GM18502 (cell line): ENCODE measurements around the gene SGPP2.
A peak's percentile ranks its signal among the peaks of the same experiment; 100 is the strongest.
"Not testable (repeated sequence)": the region's sequence is repeated elsewhere in the genome, so short reads cannot be mapped to it uniquely, and the experiment has no call there.

Source experiments
- ATAC-seq: cut with Tn5 transposase; IDR thresholded peaks from one replicate; pipeline ENCODE4 v1.9.1; 2021; ENCODE audit warnings: mild to moderate bottlenecking; ENCODE audit not compliant: unreplicated experiment, poor library complexity

The SGPP2 gene, protein sequence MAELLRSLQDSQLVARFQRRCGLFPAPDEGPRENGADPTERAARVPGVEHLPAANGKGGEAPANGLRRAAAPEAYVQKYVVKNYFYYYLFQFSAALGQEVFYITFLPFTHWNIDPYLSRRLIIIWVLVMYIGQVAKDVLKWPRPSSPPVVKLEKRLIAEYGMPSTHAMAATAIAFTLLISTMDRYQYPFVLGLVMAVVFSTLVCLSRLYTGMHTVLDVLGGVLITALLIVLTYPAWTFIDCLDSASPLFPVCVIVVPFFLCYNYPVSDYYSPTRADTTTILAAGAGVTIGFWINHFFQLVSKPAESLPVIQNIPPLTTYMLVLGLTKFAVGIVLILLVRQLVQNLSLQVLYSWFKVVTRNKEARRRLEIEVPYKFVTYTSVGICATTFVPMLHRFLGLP

DNA sequence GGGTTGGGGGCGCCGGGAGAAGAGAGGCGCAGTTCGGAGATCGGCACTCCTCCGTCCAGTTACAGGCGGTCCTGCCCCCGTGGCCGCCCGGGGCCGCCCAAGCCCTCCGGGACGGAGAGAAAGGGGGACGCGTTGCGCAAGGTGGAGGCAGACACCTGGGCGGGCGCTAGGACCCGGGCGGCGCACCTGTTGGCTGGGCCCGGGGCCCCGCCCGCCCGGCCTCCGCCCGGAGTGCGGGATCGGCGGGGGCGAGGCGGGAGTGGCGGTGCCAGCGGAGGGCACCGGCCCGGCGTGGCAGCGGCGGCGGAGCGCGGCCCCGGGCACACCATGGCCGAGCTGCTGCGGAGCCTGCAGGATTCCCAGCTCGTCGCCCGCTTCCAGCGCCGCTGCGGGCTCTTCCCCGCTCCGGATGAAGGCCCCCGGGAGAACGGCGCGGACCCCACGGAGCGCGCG, at the start of gene SGPP2:
Gene SGPP2, plus strand, starts transcription at position 268 of the 453 bp plus-strand sequence. Its CDS starts 60 bp downstream, at position 328.
- ATAC-seq = peak; percentile 33

DNA sequence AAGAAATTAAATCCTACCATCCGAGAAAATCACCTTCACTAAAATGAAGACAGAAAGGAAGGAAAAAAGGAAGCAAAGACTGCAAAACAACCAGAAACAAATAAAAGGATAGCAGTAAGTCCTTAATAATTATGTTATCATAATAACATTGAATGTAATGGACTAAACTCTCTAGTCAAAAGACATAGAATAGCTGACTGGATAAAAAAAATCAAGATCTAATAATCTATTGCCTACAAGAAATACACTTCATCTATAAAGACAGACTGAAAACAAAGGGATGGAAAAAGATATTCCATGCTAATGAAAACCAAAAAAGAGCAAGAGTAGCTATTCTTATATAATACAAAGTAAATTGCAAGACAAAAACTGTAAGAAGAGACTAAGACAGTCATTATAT, 48.5 kb upstream of the SGPP2 start:
- no peak for ATAC-seq

DNA sequence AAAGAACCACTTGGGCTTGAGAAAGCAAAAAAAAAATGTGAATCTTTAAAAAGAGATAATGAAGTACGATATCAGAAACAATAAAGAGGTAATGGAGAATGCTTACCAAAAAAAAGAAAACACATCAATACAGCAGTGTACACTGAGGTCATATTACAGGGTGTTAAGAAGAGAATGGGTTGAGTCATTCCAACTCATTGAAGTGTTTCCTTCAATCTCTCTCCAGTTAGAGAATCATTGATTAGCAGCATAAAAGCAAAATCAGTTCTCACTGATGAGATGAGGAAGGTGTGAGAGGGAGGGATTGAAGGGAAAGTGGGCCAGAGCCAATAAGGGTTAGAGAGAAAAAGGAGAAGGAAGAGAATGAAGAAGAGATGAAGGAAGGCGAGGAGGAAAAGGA, 43.9 kb upstream of the SGPP2 start:
- ATAC-seq = no peak

DNA sequence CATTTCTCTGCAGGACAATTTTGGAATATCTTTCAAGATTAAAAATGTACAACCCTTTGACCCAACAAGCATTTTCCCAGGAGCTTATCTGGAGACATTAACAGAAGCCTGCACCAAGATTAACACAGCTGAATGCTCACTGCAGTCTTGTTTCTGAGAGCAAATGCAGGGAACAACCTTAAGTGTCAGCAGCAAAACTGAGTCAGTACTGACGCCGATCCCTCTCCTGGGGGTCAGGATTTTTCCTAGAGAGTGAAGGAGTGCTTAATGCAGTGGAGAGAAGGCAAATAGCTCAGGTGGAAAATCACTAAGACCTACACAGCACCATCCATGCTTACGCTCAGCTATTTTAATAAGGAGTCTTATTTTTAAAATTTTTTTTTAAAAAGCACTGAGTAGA, 42.8 kb upstream of the SGPP2 start:
- ATAC-seq = no peak

DNA sequence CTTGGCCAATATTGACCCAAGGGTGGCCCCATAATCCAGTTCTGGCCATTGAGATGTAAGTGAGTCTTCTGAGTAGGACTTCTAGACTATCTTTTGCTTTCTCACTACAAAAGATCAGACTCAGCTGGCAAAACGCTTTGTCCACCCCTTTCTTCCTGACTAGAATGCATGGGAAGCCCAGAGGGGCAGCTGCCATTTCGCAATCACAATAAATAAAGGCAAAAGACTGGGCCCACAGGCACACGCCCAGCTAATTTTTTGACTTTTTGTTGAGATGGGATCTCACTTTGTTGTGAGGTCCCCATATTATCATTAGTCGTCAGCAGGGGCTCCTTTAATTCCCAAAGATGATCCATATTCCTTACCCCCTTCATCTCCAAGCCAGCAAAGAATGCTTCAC, 41.1 kb upstream of the SGPP2 start:
- no peak for ATAC-seq

DNA sequence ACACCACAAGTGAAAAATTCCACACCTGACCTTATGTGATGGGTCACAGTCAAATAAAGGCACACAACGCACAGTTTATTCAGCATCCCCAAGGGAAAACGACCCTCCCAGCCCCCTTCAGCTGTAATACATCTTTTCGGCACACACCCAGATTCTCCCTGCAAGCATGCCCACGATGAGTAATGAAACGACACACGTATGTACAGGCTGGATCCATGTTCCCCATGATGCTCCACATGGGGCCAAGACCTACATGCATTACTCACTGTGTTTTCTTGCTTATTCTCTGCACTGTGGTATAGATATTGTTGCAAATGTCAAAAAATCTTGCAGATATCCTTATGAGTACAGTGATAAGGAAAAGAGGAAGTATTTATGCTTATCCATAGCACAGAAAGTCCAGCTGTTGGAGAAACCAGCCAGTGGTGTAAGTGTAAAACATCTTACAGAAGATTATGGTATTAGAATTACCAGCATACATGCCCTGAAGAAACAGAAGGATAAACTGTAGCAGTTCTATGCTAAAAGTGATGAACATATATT, 32.5 kb upstream of the SGPP2 start:
- no peak for ATAC-seq

DNA sequence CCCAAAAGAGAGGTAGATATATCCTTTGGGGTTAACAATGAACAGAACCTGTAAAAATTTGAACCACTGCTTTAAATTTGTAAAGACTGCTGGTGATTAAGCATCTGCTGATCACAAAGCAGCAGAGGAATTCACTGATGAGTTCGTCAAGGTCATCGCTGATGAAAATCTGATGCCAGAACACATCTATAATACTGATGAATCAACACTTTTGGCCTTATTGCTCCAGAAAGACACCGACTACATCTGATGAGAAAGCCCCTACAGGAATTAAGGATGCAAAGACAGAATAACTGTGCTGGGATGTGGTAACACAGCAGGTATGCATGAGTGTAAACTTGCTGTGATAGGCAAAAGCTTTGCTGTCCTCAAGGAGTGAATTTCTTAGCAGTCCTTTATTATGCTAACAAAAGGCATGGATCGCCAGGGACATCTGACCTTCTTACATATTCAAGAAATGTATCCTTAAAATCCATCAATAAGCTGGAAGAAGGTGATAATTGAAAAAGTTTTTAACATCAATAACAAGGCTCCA, 30.5 kb upstream of the SGPP2 start:
- no peak for ATAC-seq

DNA sequence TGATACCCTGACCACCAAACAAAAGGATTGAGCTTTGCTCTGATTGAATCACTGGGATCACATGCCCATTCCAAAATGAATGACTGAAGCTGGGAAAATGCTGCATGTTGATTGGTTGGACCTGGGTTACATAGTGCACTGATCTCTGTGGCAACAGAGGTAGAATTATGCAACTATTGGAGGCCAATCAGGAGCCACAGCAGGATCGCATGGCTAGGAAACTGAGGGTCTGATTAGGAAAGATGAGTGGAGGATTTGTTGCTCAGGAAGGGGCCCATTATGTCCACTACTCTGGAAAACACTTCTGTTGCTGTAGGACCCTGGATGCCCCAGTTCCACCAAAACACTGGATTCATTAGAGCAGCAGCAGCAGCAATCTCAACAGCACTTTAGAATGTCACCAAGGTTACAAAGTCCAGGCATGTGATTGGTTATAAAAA, 25.9 kb upstream of the SGPP2 start:
- no peak for ATAC-seq

DNA sequence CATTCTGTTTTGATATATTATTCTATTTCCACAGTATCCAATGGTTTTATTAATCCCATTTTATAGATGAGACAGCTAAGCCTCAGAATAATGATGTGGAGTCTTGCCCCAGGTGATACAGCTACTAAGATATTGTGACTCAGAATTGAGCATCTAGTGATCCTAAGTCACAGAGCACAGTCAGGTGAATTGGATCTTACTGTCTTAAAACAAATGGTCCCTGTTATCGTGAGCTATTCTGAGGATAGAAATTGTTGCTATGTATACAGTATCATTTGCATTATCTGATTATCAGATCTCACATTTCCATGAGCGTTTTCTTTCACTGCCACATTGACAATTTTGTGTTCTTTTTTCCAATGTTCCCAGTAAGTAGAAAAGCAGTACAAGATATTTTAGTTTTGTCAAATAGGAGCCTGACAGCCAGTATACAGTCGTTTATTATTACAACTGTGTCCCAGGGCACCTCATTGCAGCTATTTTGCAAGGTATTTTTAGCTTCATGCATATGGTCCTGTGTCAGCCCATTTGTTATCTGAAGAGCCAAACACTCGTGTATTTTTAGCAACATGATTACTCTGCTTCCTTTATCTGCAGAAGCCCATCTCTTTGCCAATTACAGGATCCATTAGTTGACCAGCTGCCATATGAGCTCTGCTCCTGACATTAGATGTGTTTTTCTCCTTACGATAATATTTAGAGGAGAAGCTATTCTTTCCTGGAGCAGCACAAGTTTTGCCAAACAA, 25.1 kb upstream of the SGPP2 start:
- ATAC-seq = no peak

DNA sequence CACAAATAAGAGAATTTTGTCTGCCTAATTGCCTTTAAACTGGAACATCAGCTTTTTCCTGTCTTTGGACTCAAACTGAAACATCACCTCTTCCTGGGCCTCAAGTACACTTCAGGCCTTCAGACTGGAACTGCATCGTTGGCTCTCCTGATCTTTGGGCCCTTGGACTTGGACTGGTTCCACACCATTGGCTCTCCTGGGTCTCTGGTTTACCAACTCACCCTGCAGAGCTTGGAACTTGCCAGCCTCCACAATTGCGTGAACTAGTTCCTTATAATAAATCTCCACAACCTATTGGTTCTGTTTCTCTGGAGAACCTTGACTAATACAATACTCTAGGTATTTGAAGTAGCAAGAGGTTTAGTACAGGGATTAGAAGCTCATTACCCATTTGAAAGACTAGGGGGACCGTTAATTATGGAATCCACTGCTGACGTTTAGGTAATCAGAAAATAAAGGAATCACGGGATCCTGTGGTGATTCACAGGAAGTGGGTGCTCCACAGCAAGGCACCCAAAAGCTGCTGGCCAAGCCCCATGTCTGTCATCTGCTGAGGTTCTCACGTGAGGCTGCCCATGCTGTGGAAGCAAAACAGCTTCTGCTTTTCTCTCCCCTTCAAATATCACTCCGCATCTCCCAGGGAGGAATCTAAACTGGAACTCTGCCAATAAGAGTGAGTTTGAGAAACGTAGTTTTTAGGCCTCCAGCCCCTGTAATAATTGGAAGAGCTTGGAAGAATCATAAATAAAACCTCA, 20.0 kb upstream of the SGPP2 start:
- no peak for ATAC-seq

DNA sequence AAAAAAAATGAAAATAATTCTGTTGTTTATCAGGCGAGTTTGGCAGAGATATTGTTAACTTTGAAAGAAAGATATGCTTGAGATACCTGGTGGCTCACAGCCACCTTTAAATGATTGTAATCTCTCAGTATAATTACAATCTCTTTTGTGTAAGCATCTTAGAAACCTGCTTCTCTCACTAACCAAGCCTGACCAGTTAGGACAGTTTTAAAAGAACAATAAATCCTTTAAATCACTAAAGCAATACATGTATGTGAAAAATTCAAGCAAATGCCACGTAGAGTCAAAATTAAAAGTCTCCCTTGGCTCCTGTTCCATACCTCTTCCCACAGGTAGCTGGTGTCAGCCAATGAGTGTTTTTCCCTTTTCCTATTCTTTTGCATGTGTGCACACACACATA, 15.7 kb upstream of the SGPP2 start:
- ATAC-seq = no peak

DNA sequence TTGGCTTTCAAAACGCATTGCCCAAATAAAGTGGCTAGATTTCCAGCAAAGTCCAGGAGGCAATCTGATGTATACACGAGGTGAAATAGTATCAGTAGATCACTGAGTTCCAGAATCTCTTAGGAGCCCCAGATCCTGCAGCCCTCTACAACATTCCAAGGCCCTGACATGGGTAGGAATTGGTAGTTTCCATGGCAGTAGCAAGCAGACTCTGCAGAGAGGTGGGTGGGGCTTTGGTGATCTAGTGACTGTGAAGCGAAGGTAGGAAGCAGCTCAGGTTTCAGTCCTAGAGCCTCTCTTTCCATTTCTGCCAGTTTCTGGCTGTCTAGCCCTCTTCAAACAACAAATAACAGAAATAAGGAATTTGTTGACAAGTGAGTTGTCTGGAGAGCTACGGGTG, 13.8 kb upstream of the SGPP2 start:
- no peak for ATAC-seq

DNA sequence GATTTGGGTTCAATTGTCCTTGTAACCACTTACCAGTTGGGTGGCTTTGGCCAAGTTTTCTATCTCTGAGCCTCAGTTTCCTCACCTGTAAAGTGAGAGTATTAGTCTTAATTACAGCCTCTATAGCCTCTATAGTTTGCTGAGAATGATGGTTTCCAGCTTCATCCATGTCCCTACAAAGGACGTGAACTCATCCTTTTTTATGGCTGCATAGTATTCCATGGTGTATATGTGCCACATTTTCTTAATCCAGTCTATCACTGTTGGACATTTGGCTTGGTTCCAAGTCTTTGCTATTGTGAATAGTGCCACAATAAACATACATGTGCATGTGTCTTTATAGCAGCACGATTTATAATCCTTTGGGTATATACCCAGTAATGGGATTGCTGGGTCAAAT, 12.0 kb upstream of the SGPP2 start:
- not testable (repeated sequence) for ATAC-seq

DNA sequence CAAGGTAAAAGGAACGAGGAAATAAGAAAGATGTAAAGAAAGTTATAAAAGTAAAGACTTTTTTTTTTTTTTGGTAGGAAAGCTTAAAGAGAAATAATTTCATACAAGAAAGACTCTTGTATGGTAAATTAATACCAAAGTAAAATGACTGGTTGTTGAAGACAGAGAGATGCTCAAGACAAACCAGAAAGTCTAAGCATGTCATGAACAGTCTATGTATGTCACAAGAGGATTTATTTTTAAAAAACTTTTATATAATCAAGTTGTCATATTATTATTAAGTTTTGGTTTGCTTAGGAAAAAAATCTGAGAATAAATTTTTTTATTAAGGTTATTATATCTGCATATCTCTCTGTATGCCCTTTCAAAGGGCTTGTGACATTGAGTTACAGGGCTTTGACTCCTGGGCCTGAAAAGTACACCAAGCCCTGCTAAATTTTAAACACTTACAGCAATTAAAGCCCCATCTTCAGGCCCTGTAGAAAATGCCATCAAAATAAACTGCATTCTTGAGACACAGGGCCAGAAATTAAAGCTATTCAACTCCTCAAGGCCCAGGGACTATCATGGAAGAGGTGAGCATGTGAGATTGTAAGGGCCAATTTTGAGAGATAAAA, 10.9 kb upstream of the SGPP2 start:
- no peak for ATAC-seq

DNA sequence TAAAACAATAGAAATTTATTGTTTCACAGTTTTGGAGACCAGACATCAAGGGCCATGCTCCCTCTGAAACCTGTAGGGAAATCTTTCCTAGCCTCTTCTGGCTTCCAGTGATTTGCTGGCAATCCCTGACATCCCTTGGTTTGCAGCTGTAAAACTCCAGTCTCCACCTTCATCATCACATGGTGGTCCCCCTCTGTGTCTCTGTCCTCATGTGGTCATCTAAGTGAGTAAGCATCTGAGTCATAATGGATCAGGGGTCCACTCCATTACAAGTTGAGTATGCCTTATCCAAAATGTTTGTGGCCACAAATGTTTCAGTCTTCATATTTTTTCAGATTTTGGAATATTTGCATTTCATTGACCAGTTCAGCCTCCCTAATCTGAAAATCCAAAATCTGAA, 5.6 kb upstream of the SGPP2 start:
- ATAC-seq = no peak

DNA sequence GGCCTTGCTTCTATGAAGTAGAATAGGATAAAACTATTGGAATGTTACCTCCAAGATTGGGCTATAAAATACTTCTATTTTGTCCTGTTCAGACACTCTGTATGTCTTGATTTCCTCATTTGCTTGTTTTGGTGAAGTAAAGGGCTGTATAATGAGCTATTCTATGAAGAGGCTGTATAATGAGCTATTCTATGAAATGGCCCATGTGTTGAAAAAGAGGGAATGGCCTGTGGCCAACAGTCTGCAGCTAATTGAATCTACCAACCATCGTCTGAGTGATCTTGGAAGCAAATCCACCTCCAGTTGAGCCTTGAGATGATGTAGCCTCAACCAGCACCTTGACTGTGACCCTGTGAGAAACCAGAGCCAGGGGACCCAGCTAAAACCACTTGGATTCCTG, 3.8 kb upstream of the SGPP2 start:
- ATAC-seq = no peak

DNA sequence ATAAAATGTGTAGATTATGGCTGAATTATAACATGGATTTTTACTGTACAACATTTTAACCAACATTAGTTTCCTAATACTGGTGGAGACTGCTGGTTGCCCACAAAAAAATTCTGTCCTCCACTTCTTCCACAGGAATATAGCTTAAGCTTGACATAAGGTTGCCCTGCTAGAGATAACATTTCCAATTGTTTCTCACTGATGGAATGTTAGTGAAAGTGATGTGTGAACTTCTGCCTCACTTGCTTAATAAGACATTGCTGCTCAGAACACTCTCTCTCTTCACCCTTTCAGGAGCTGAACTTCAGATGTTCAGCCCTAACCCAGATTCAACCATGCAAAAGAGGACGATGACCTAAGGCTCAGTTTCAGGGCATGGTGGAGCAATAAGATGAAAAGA, 2.7 kb upstream of the SGPP2 start:
- ATAC-seq = no peak

DNA sequence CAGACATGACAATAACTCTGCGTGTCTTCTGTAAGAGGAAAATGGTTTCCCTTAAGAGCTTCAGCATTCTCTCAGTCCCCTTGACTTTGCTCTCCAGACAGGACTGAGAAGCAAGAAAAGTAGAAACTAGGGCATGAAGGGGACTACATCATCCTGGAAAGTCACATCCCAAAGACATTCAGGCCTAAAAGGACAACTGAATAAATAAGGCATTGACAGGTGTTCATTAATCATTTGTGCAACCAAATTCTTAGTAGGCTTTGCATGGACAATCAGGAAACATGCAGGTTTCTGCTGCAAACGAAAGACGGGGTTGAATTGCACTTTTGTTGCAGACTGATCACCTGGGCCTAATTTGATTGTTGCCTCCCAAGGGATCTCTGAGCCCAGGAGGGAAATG, 1.2 kb upstream of the SGPP2 start:
- ATAC-seq = no peak

DNA sequence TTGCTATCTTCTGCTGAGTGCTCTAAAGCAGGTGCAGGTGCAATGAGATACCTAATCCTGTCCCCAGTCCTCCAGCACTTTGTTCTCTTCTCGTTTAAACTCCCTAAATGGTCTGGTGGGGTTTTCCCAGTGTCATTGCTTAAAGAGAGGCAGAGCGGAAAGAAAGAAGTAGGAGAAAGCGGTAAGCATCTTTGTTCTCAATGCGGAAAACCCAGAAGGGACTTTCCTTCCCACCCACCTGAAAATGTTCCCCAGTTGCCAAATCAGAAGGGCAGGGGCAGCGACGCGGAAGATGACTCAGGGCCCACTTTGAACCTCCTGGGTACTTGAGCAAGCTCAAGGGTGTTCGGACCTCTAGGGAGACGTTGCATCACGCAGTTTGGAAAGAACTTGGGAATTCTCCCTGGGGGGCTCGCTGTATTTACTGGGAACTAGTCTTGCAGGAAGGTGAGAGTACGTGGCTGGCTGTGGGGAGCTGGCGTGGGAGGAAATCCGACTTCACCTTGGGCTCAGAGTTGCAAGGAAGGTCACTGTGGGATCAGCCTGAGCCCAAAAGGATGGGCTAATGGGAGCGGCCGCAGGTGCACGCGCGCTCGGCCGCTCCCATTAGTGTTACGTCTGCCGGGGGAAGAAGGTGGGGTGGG, 589 bp upstream of the SGPP2 start:
- peak; percentile 35 for ATAC-seq
